GM20000 (cell line): ENCODE results near the gene CDKL1.

Experiments used
- DNase-seq: peaks from one replicate; pipeline ENCODE4 v3.0.0; 2012; ENCODE audit warnings: low spot score
- CTCF ChIP-seq: IDR thresholded peaks from 2 replicates; pipeline ENCODE4 v1.5.1; 2012; ENCODE audit warnings: mild to moderate bottlenecking, control low read depth; ENCODE audit errors: extremely low read depth, missing control alignments

The CDKL1 gene

DNA sequence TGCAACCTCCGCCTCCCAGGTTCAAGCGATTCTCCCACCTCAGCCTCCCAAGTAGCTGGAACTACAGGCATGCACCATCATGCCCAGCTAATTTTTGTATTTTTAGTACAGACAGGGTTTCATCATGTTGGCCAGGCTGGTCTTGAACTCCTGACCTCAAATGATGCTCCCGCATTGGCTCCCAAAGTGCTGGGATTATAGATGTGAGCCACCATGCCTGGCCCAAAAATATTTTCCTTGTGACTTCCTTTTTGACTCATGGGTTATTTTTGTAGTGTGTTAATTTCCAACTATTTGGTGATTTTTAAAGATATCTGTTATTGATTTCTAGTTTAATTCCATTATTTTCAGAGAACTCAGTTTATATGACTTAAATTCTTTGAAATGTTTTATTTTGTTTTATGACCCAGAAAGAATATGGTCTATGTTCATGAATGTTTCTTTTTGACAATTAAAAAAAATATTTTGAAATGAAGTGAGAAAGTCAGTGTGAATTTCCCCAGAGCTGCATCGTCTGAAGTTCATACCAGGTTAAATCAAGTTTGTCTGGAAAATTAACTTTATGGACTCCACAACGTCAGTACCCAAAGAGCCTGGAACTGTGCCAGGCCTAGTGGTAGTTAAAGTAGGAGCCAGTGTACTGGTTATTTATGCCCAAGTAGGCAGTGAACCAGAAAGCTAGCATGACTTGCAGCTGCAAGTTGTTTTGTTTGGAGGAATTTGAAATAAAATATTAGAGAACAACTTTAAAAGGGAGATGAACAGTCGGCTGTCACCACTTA lies 2.8 kb upstream of the CDKL1 start:
- DNase-seq: no peak
- TF ChIP-seq CTCF: no peak

DNA sequence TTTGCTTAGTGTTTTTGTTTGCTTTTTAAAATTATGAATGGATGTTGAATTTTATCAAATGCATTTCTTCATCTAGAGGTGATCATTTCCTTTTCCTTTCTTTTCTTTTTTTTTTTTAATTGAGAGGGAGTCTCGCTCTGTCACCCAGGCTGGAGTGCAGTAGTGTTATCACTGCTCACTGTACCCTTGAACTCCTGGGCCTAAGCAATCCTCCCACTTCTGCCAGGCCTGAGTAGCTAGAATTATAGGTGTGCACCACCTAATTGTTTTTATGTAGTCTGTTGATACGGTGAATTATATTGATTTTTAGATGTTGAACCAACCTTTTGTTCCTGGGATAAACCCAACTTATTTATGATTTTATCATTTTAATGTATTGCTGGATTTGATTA lies 1.5 kb upstream of the CDKL1 start:
- TF ChIP-seq CTCF: no peak
- DNase-seq: no peak

GRCh38 chr14:50397390-50398188 lies 908 bp upstream of the CDKL1 start:
- DNase-seq: no peak
- TF ChIP-seq CTCF: no peak

- TF ChIP-seq CTCF: no peak
- no peak for DNase-seq
Observed at GRCh38 chr14:50395448-50395847, 1.2 kb downstream of the CDKL1 start.

DNA sequence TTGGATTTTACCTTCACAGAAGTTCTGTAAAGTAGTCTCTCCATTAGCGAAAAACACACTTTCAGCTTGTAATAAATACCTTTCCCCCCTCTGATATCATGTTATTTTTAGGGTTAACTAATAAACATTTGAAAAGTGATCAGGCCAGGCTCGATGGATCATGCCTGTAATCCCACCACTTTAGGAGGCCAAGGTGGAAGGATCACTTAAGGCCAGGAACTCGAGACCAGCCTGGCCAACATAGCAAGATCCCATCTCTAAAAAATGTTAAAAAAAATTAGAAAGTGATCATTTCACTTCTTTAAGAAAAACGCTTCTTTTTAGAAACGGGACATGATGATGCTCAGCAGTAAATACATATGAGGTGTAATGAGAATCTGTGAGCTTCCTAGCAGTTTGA lies 2.0 kb downstream of the CDKL1 start:
- DNase-seq: no peak

DNA sequence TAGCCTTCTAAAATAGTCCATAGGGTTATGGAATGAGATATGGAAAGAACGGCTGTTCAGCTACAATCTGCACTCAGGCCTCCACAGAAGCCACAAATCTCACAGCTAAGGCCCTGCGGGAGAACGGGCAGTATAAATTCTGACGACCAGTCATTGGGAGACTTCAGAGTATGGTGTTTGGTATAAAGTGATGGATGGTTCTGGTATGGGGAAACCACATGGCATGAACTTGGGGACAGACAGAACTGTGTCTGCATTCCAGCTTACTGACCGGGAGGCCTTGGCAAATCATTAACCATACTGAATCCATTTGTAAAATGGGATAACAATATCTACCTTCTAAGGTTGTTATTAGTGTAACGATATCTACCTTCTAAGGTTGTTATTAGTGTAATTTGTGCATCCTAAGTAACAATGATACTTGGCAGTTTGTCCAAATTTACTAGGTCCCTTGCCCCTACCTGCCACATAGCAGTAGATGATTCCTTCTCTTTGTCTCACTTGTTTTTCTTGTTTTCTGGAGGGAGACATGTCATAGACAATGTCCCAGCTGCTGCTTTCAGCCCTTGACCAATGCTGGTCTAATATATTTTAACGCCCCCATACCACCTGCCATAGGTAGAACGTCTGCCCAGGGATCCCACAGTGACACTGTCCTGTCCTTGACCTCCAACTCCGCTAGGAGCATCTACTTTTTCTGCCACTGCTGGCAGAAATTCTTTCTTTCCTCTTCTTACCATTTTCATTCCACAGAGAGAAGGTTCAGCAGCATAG lies 6.8 kb downstream of the CDKL1 start:
- no peak for TF ChIP-seq CTCF
- DNase-seq: no peak

More for the DNA sequence above, 2.0 kb downstream of the CDKL1 start:
- TF ChIP-seq CTCF: no peak
